BE2C (cell line): Measurements from ENCODE around the gene GTF3C1.

ENCODE experiments used
- DNase-seq: peaks from one replicate; pipeline ENCODE4 v3.0.0-alpha.2; 2020
- H3K27me3 ChIP-seq: fragments of 250-450 bp; sonication (Bioruptor Pico); 2 replicates; pipeline ENCODE4 v1.5.1; 2020; ENCODE audit warnings: mild to moderate bottlenecking
- H3K36me3 ChIP-seq: fragments of 250-450 bp; sonication (Bioruptor Pico); 2 replicates; pipeline ENCODE4 v1.5.1; 2020; ENCODE audit warnings: mild to moderate bottlenecking
- H3K4me1 ChIP-seq: fragments of 250-450 bp; sonication (Bioruptor Pico); 2 replicates; pipeline ENCODE4 v1.5.1; 2020
- H3K4me3 ChIP-seq: 2 replicates; pipeline ENCODE4 v1.5.1; 2011; ENCODE audit warnings: low read depth, low read length
- H3K9me3 ChIP-seq: fragments of 250-450 bp; sonication (Bioruptor Pico); 2 replicates; pipeline ENCODE4 v1.5.1; 2020
- TF ChIP-seq, protein P1 (sequence below): IDR thresholded peaks from 2 replicates; pipeline ENCODE4 v1.5.1; 2012; ENCODE audit warnings: mild to moderate bottlenecking, low read depth, low read length

Gene GTF3C1

GRCh38 chr16:27491894-27492587 lies 57.7 kb downstream of the GTF3C1 start:
- TF ChIP-seq, protein P1, sequence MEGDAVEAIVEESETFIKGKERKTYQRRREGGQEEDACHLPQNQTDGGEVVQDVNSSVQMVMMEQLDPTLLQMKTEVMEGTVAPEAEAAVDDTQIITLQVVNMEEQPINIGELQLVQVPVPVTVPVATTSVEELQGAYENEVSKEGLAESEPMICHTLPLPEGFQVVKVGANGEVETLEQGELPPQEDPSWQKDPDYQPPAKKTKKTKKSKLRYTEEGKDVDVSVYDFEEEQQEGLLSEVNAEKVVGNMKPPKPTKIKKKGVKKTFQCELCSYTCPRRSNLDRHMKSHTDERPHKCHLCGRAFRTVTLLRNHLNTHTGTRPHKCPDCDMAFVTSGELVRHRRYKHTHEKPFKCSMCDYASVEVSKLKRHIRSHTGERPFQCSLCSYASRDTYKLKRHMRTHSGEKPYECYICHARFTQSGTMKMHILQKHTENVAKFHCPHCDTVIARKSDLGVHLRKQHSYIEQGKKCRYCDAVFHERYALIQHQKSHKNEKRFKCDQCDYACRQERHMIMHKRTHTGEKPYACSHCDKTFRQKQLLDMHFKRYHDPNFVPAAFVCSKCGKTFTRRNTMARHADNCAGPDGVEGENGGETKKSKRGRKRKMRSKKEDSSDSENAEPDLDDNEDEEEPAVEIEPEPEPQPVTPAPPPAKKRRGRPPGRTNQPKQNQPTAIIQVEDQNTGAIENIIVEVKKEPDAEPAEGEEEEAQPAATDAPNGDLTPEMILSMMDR, result no peak
- DNase-seq, result no peak
- Histone ChIP-seq H3K9me3 (no peaks in the 10 kb centered on the region), H3K36me3 (peaks cover 82% of the 10 kb centered on the region), H3K4me1 (no peaks in the 10 kb centered on the region), H3K27me3 (no peaks in the 10 kb centered on the region), H3K4me3 (no peak overlapping the region)

- H3K9me3 ChIP-seq, result no peaks in the 10 kb centered on the region
- no peak for DNase-seq
- H3K4me3 ChIP-seq, result no peak overlapping the region
- TF ChIP-seq, protein P1, result no peak
- no peaks in the 10 kb centered on the region for H3K4me1 ChIP-seq
- H3K27me3 ChIP-seq, result no peaks in the 10 kb centered on the region
- H3K36me3 ChIP-seq, result peaks cover 80% of the 10 kb centered on the region
These were observed 59.8 kb downstream of the GTF3C1 start for GRCh38 chr16:27489906-27490305.

GRCh38 chr16:27489421-27489820 lies 60.3 kb downstream of the GTF3C1 start:
- Histone ChIP-seq H3K27me3 (no peaks in the 10 kb centered on the region), H3K4me3 (no peak overlapping the region), H3K36me3 (peaks cover 77% of the 10 kb centered on the region), H3K9me3 (no peaks in the 10 kb centered on the region), H3K4me1 (no peaks in the 10 kb centered on the region)
- TF ChIP-seq, protein P1, result no peak
- no peak for DNase-seq

DNA sequence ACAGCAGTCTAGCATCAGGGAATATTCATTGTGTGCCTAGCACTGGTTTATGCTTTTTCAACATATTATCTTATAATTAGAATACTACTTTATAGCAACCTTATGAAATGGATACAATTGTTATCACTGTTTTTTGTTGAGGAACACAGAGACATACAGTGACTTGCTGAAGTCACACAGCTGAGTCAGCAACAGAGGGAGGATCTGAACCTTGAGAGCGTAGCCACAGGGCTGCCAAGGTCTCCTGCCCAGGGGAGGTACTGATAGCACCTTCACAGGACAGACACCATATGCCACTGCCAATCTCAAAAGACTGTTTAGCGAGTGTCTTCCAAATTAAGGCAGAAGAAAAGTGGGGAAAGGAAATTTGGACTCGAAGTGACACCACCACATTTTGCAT lies 63.0 kb downstream of the GTF3C1 start:
- Histone ChIP-seq H3K9me3 (no peaks in the 10 kb centered on the region), H3K4me1 (no peaks in the 10 kb centered on the region), H3K4me3 (no peak overlapping the region), H3K36me3 (peaks cover 87% of the 10 kb centered on the region), H3K27me3 (no peaks in the 10 kb centered on the region)
- TF ChIP-seq, protein P1, result no peak
- DNase-seq, result no peak

DNA sequence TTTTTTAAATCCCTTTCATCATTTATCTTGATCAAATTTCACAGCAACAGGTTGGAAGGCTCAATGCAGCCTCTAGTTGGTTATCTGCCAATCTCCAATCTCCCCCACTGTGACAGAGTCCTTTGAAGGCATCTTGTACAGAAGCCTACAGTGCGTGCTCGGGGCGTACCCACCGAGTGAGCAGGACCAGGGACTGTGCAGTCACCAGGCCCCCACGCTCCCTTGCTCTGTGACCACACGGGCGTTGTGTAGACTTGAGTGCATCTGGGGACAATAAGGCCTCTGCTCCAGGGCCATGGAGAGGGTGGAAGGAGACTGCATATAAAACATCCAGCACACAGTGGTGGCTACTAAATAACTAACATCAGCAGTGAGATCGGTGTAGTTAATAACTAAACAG lies 63.4 kb downstream of the GTF3C1 start:
- TF ChIP-seq, protein P1, result no peak
- Histone ChIP-seq H3K4me3 (no peak overlapping the region), H3K4me1 (no peaks in the 10 kb centered on the region), H3K36me3 (peaks cover 87% of the 10 kb centered on the region), H3K27me3 (no peaks in the 10 kb centered on the region), H3K9me3 (no peaks in the 10 kb centered on the region)
- no peak for DNase-seq

GRCh38 chr16:27485811-27486210 lies 63.9 kb downstream of the GTF3C1 start:
- H3K27me3 ChIP-seq, result no peaks in the 10 kb centered on the region
- H3K4me1 ChIP-seq, result no peaks in the 10 kb centered on the region
- TF ChIP-seq, protein P1, result no peak
- no peak overlapping the region for H3K4me3 ChIP-seq
- no peak for DNase-seq
- peaks cover 88% of the 10 kb centered on the region for H3K36me3 ChIP-seq
- H3K9me3 ChIP-seq, result no peaks in the 10 kb centered on the region
